GM12801 (cell line): ENCODE data around the gene KYNU.

Experiments used
- CTCF ChIP-seq: IDR thresholded peaks from one replicate; pipeline ENCODE4 v1.5.1; 2011; ENCODE audit warnings: control low read depth; ENCODE audit not compliant: insufficient read length; ENCODE audit errors: extremely low read depth

Gene KYNU

GRCh38 chr2:142872882-142873724 is 4.4 kb upstream of the KYNU start:
- TF ChIP-seq CTCF = no peak

GRCh38 chr2:142873831-142874287 is 3.6 kb upstream of the KYNU start:
- no peak for TF ChIP-seq CTCF

GRCh38 chr2:142874293-142874814 is 3.1 kb upstream of the KYNU start:
- no peak for TF ChIP-seq CTCF

- no peak for TF ChIP-seq CTCF
Measured at GRCh38 chr2:142875010-142875409, 2.5 kb upstream of the KYNU start.

- TF ChIP-seq CTCF = no peak
Measured at GRCh38 chr2:142875652-142876051, 1.8 kb upstream of the KYNU start.

GRCh38 chr2:142876423-142876822 is 1.0 kb upstream of the KYNU start:
- no peak for TF ChIP-seq CTCF

GRCh38 chr2:142878031-142878678 is 691 bp downstream of the KYNU start:
- no peak for TF ChIP-seq CTCF
